GM10266 (cell line): ENCODE measurements around the gene PPP6R3.

Experiments
- DNase-seq: peaks from one replicate; pipeline ENCODE4 v3.0.0; 2012; ENCODE audit errors: extremely low spot score
- CTCF ChIP-seq: IDR thresholded peaks from 2 replicates; pipeline ENCODE4 v1.5.1; 2012; ENCODE audit warnings: mild to moderate bottlenecking, low read depth; ENCODE audit not compliant: control insufficient read depth, insufficient read depth; ENCODE audit errors: missing control alignments

PPP6R3 gene

DNA sequence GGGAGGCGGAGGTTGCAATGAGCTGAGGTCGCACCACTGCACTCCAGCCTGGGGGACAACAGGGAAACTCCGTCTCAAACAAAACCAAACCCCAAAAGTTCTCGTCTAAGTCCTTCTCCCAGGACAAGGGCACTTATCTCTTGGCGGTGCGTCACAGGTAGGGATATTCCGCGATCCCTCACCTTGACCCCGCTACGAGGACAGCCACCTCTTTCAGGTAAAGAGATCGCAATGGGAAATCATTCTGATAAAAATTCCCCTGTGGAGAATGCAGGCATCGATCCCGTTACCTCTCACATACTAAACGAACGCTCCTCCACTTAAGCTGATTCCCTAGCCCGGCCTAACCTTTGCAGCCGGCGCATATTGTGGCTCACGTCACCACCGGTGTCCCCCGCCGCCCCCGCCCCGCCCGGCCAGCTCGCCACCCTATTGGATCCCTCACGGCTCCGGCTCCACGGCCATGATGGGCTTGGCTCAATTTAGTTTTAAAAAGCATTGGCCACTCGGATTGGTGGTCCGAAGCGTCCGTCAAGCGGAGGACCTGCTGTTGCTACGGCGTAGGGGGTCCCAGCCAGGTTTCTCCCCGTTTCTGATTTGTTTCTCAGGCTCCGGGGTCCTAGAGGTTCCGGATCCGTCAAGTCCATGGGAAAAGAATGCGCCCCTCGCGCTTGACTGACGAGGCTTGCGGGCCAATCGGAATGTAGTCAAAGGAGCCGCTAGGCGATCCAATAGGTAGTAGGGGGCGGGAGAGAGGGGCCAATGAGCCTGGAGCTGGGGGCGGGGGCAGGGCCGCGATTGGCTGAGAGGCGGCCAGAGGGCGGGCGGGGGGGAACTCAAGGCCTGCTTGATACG is 439 bp upstream of the PPP6R3 start:
- peak; percentile 99 for DNase-seq
- no peak for TF ChIP-seq CTCF

GRCh38 chr11:68461575-68461917 is 994 bp downstream of the PPP6R3 start:
- DNase-seq: no peak
- TF ChIP-seq CTCF: no peak

DNA sequence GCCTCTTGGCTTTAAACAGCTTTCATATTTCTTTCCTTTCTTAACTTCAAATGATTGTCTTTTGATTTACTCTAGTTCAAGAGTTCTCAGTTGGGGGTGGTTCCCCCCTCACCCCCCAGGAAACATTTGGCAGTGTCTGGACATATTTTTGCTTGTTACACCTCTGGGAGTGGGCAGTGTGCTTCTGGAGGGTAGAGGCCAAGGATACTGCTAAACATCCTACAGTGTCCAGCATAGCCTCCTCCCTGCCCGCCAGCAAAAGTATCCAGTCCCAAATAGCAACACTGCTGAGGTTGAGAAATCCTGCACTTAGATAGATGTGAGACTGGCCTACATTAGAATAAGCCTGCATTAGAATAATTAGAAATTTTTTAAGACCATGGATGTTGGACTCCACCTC is 3.2 kb downstream of the PPP6R3 start:
- TF ChIP-seq CTCF: no peak
- DNase-seq: no peak

DNA sequence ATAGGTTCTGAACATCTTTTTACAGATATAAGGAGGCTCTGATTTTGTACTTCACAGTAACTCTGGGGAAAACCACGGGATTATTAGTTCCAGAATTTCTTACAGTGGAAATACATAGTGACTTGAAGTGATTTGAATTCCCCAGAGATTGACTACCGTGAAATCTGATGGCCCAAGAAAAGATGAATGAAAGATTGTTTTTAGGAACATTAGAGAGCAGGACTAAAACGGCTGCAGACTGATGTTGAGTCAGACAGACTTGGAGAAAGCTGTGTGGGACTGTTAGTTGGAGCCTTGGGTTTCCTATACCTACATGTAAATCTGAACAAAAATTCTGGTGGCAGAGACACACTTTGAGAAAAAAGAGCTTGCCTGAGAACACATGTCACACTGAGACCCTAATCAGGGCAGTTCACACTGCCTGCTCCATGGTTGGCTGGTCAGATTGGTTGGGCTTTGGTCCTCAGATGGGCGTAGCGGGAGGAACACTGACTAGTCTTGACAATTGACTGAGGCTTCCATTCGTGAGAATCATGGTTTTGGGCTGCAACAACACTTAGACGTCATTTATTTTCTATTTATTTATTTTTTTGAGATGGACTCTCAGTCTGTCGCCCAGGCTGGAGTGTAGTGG is 6.8 kb downstream of the PPP6R3 start:
- TF ChIP-seq CTCF: no peak
- DNase-seq: no peak

DNA sequence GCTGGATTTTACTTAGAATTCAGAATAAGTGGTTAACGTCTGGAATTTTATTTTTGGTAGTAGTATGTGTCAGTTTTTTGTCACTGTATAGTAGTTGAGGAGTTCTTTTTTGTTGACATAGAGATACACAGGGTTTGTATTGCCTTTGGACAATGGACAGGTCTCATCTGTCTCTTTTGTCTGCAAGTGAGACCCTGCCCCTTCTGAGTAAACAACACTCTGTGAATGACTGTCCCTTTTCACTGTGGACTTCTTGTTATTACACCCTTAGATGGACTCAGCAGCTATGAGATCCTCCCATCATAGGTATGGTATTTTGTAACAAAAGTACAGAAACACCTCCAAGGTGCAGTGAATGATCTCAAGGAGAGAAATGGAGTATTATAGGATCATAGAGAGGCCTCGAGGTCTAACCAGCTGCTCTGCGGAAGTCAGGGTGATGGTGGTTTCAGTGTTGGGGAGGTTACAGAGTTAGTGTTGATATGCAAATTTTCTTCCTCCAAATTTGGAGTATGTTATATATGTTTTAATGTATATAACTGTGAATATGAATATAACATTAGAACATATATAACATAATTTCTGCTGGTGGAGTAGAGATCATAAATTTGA is 7.8 kb downstream of the PPP6R3 start:
- TF ChIP-seq CTCF: no peak
- peak; percentile 64 for DNase-seq

GRCh38 chr11:68469122-68469521 is 8.6 kb downstream of the PPP6R3 start:
- no peak for DNase-seq
- TF ChIP-seq CTCF: no peak

GRCh38 chr11:68469642-68470041 is 9.1 kb downstream of the PPP6R3 start:
- DNase-seq: no peak
- no peak for TF ChIP-seq CTCF
